Fibroblast of skin of right quadriceps (primary cell): ENCODE measurements around the gene IFI27L2.

Source experiments
- DNase-seq: peaks from one replicate; pipeline ENCODE4 v3.0.0-alpha.2; 2013

The IFI27L2 gene

GRCh38 chr14:94098326-94098992 is 30.9 kb downstream of the IFI27L2 start:
- peak; percentile 90 for DNase-seq

DNA sequence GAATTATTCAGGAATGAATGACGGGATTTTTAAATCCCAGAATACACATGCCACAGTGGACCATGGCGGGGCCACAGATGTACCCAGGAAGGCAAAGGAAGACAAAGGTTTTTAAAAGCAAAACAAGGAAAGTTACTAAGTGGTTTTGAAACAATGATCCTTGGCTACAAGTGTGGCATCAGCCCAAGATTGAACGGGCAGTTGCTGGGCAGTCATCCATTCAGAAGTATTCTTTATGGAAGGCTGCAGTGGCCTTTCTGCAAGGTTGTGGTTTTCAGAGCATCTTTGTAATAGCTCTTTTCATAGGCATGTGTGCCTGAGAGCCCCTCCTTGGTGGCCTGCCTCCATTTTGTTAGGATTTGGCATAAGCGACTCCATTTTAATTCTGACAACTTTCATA is 32.3 kb downstream of the IFI27L2 start:
- no peak for DNase-seq

GRCh38 chr14:94093418-94093817 is 36.0 kb downstream of the IFI27L2 start:
- DNase-seq = no peak

DNA sequence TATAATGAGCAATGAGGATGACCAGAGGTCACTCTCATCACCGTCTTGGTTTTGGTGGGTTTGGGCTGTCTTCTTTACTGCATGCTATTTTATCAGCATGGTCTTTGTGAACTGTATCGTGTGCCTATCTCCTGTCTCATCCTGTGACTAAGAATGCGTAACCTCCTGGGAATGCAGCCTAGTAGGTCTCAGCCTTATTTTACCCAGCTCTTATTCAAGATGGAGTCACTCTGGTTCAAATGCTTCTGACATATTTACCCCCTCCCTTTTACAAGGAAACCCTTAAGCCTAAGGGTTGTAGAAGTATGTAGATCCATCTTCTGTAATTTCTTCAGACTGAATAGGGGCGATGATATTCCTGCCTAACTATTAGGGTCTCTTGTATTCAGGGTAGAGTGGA is 39.9 kb downstream of the IFI27L2 start:
- DNase-seq = peak; percentile 40

GRCh38 chr14:94088516-94088915 is 40.9 kb downstream of the IFI27L2 start:
- peak; percentile 13 for DNase-seq

DNA sequence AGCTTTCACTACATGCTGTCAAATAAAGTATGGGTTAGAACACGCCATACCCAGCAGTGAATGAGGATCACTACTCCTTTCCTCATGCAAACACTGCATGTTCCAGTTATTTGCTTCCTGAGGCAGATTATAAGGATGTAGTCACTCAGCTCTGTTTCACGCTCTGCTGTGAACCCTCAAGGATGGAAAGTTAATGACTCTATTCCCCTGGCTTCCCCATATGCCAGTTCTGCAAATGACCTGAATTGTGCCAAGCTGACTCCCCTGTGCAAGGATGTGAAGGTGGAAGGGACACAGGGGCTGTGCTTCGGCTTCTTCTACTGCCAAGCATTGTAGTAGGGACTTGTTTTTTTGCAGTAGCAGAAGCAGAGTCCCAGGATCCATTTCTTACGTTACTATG is 41.5 kb downstream of the IFI27L2 start:
- no peak for DNase-seq

DNA sequence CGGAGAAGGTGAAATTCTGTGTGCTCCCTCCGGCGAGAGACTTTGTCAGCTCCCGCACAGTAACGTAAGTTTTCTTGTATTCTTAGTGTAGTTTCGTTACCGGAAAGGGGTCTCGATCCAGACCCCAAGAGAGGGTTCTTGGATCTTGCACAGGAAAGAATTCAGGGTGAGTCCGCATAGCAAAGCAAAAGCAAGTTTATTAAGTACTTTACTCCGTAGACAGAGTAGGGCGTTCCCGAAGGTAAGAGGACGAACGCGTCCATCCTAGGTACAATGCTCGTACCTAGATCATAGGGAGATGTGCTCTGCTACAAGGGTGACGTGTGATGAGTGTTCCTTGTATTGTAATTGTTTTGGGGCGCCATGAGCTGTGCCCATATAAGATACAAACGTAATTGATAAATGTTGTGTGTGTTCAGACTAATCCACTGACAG is 48.0 kb downstream of the IFI27L2 start:
- no peak for DNase-seq

DNA sequence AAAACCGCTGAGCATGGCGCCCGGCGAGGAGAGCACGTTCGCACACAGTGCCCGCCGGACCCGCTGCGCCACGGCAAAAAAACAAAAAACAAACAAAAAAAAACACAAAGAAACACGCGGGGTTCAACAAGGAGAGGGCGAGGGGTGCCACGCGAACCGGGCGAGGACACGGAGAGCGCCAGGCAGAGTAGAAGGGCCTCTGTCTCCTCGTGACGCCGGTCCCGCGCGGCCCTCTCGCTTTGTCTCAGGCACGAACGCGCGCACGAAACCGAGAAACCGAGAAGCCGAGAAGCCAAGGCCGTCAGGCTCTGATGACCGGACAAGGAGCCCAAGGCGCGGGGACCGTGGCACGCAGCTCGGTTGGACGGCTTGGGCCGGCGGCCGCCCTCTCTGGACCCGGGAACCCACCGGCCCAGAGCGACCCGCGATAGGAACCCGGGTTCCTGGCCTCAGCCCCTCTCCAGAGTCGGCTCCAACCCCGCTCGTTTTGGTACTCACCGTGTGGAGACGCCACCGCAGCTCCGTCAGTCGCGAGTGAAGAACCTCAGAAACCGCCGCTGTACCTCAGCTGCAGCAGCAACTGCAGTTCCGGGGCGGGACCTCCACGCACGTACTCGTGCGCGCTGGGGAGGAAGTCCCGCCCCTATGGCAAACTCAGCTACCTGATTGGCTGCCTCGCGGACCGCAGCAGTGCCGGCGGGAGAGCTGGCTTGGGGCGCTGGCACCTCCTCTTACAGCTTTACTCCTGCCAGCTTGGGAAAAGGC is 48.6 kb downstream of the IFI27L2 start, which contains the start of the genes DDX24 and IFI27L1:
DDX24 (minus strand) TSS at position 582 of the 765 bp plus-strand sequence. CDS start 1,460 bp downstream, outside the sequence.
IFI27L1 (plus strand) TSS at position 690 of the 765 bp plus-strand sequence. CDS start 15,628 bp downstream, outside the sequence.
- peak; percentile 92 for DNase-seq

GRCh38 chr14:94079891-94080620 is 49.3 kb downstream of the IFI27L2 start:
- peak; percentile 52 for DNase-seq

GRCh38 chr14:94077823-94078222 is 51.6 kb downstream of the IFI27L2 start:
- no peak for DNase-seq
